Chondrocyte (in vitro differentiated cells): ENCODE data around the gene TBC1D17. TPM values are rescaled to one million over a fixed set of nuclear protein-coding genes. Genes with fewer than 3 reads are reported as not detected.

Experiments
- DNase-seq: peaks from one replicate; pipeline ENCODE4 v3.0.0; 2021; ENCODE audit warnings: mixed read lengths, low spot score
- H3K27ac Mint-ChIP-seq: one replicate; pipeline ENCODE4 v1.8.0; 2021; ENCODE audit warnings: mild to moderate bottlenecking, moderate library complexity, mixed read lengths; ENCODE audit not compliant: unreplicated experiment
- H3K27me3 Mint-ChIP-seq: 2 replicates; pipeline ENCODE4 v1.8.0; 2021; ENCODE audit warnings: low read depth, mixed read lengths
- H3K36me3 Mint-ChIP-seq: 2 replicates; pipeline ENCODE4 v1.8.0; 2021; ENCODE audit warnings: low read depth, mixed read lengths
- H3K4me1 Mint-ChIP-seq: 2 replicates; pipeline ENCODE4 v1.8.0; 2021; ENCODE audit warnings: low read depth, mild to moderate bottlenecking, mixed read lengths
- H3K4me3 Mint-ChIP-seq: one replicate; pipeline ENCODE4 v1.8.0; 2021; ENCODE audit warnings: mild to moderate bottlenecking, moderate library complexity, mixed read lengths; ENCODE audit not compliant: unreplicated experiment
- H3K9me3 Mint-ChIP-seq: 2 replicates; pipeline ENCODE4 v1.8.0; 2021; ENCODE audit warnings: low read depth, mixed read lengths
- CTCF ChIP-seq: fragments of 200-600 bp; sonication (generic); IDR thresholded peaks from 2 replicates; pipeline ENCODE4 v1.5.0; 2021; ENCODE audit warnings: antibody characterized with exemption, mild to moderate bottlenecking, moderate library complexity
- total RNA-seq: library from RNA; stranded (reverse); gene quantifications from 3 replicates; pipeline ENCODE4 v1.2.1, GENCODE V29; 2021

The TBC1D17 gene
- total RNA-seq, 1 donor from 2014 or later = 44.8 TPM

GRCh38 chr19:49862391-49863253 lies 14.9 kb upstream of the TBC1D17 start:
- peak; percentile 60 for TF ChIP-seq CTCF
- no peaks in the 10 kb centered on the region for H3K9me3 Mint-ChIP-seq
- H3K4me3 Mint-ChIP-seq = no peak overlapping the region
- no peaks in the 10 kb centered on the region for H3K27me3 Mint-ChIP-seq
- DNase-seq = no peak
- H3K36me3 Mint-ChIP-seq = peaks cover 15% of the 10 kb centered on the region
- peaks cover 31% of the 10 kb centered on the region for H3K4me1 Mint-ChIP-seq
- no peak overlapping the region for H3K27ac Mint-ChIP-seq

- TF ChIP-seq CTCF = no peak
- DNase-seq = no peak
- H3K36me3 Mint-ChIP-seq = peaks cover 15% of the 10 kb centered on the region
- no peak overlapping the region for H3K27ac Mint-ChIP-seq
- H3K9me3 Mint-ChIP-seq = no peaks in the 10 kb centered on the region
- H3K4me3 Mint-ChIP-seq = no peak overlapping the region
- H3K27me3 Mint-ChIP-seq = no peaks in the 10 kb centered on the region
- peaks cover 36% of the 10 kb centered on the region for H3K4me1 Mint-ChIP-seq
These were observed 14.1 kb upstream of the TBC1D17 start for GRCh38 chr19:49863254-49863934.

GRCh38 chr19:49863935-49864320 lies 13.6 kb upstream of the TBC1D17 start:
- no peaks in the 10 kb centered on the region for H3K27me3 Mint-ChIP-seq
- TF ChIP-seq CTCF = no peak

GRCh38 chr19:49864890-49865289 lies 12.6 kb upstream of the TBC1D17 start:
- Mint-ChIP-seq H3K36me3 (peaks cover 14% of the 10 kb centered on the region), H3K4me3 (no peak overlapping the region), H3K9me3 (no peaks in the 10 kb centered on the region), H3K27me3 (no peaks in the 10 kb centered on the region), H3K4me1 (peaks cover 32% of the 10 kb centered on the region), H3K27ac (peak overlapping the region; percentile 54)
- no peak for DNase-seq
- TF ChIP-seq CTCF = no peak

More at GRCh38 chr19:49863935-49864320, 13.6 kb upstream of the TBC1D17 start:
- Mint-ChIP-seq H3K4me1 (peaks cover 34% of the 10 kb centered on the region), H3K36me3 (peaks cover 15% of the 10 kb centered on the region), H3K9me3 (no peaks in the 10 kb centered on the region), H3K27ac (no peak overlapping the region), H3K4me3 (no peak overlapping the region)
- DNase-seq = no peak

GRCh38 chr19:49866933-49867782 lies 10.3 kb upstream of the TBC1D17 start, which contains the start of gene PNKP:
PNKP (minus strand) TSS chr19:49867576; CDS start chr19:49867204, 372 bp downstream.
- Mint-ChIP-seq H3K9me3 (no peaks in the 10 kb centered on the region), H3K4me3 (peak within 1 kb of the TSS; percentile 96), H3K36me3 (peaks cover 14% of the 10 kb centered on the region), H3K27ac (peak within 1 kb of the TSS; percentile 89), H3K4me1 (peaks cover 40% of the 10 kb centered on the region), H3K27me3 (no peaks in the 10 kb centered on the region)
- no peak for TF ChIP-seq CTCF
- DNase-seq = peak; percentile 96
